Gastrocnemius medialis (tissue), 4 donors: ENCODE measurements around the gene IGFBPL1.

Experiments used
- POLR2A ChIP-seq, 2 donors: fragments of 450-650 bp; IDR thresholded peaks; one replicate each; pipeline ENCODE4 v1.6.1; 2017; ENCODE audit warnings: antibody characterized with exemption in 2 of 2, mild to moderate bottlenecking in 2 of 2, moderate library complexity in 2 of 2
- TF ChIP-seq, protein P1 (sequence below), 5 experiments: fragments of 450-650 bp in 3 of 5; fragments of 200-600 bp in 2 of 5; sonication (generic) in 2 of 5; IDR thresholded peaks in 4 of 5; conservative IDR thresholded peaks in 1 of 5; 1 replicate in 4 of 5; 2 replicates in 1 of 5; pipeline ENCODE4 v1.5.1; 2016 to 2019; ENCODE audit warnings: antibody characterized with exemption in 5 of 5, mild to moderate bottlenecking in 3 of 5, moderate library complexity in 3 of 5

- TF ChIP-seq, protein P1, sequence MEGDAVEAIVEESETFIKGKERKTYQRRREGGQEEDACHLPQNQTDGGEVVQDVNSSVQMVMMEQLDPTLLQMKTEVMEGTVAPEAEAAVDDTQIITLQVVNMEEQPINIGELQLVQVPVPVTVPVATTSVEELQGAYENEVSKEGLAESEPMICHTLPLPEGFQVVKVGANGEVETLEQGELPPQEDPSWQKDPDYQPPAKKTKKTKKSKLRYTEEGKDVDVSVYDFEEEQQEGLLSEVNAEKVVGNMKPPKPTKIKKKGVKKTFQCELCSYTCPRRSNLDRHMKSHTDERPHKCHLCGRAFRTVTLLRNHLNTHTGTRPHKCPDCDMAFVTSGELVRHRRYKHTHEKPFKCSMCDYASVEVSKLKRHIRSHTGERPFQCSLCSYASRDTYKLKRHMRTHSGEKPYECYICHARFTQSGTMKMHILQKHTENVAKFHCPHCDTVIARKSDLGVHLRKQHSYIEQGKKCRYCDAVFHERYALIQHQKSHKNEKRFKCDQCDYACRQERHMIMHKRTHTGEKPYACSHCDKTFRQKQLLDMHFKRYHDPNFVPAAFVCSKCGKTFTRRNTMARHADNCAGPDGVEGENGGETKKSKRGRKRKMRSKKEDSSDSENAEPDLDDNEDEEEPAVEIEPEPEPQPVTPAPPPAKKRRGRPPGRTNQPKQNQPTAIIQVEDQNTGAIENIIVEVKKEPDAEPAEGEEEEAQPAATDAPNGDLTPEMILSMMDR (IDR thresholded peaks at IDR 0.05 in 4 of 5, conservative IDR thresholded peaks at IDR 0.05 in 1 of 5), result no peak
- no peak for TF ChIP-seq POLR2A (IDR thresholded peaks at IDR 0.05)
These were observed 54.1 kb downstream of the IGFBPL1 start for GRCh38 chr9:38370176-38370575.
